Measurements from ENCODE around the gene GOLM1.

GOLM1 gene

GRCh38 chr9:86039991-86040860, 59.1 kb downstream of the GOLM1 start:
- no peaks in the 10 kb centered on the region for H3K36me3 ChIP-seq (replicated peaks; ENCODE audit: low read depth, low read length)

DNA sequence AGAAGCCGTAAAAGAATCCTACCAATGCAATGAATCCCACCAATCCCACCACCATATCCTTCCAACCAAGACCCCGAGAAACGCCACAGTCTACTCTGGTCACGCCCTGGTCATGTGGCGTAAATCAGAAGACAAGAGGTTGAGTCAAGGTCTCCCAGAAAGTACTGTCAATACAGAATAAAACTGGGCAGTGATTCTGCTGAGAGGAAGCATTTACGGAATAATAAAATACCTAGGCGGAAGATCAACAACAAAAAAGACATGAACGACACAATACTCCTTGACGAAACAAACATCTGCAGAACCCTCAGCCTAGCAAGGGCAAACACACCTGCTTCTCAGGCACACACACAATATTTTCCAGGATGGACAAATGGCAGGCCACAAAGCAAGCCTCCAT, 62.8 kb downstream of the GOLM1 start:
- no peaks in the 10 kb centered on the region for H3K27me3 ChIP-seq (ENCODE audit: low read depth, low read length)
- H3K4me3 ChIP-seq (ENCODE audit: low read length): no peak overlapping the region
- H3K79me2 ChIP-seq (ENCODE audit: low read length): no peaks in the 10 kb centered on the region
- no peaks in the 10 kb centered on the region for H3K9me3 ChIP-seq (ENCODE audit: insufficient read depth, low read length)
- H2AFZ ChIP-seq (ENCODE audit: low read depth, low read length): no peak overlapping the region
- no peaks in the 10 kb centered on the region for H3K4me1 ChIP-seq (ENCODE audit: low read length)
- H4K20me1 ChIP-seq (ENCODE audit: insufficient read depth, low read length): no peaks in the 10 kb centered on the region
- H3K27ac ChIP-seq (ENCODE audit: low read length): no peak overlapping the region
- TF ChIP-seq CTCF (IDR thresholded peaks at IDR 0.05; ENCODE audit: low read depth, low read length) (no peak), EZH2phosphoT487 (IDR thresholded peaks at IDR 0.05; ENCODE audit: low read depth) (no peak)
- no peak overlapping the region for H3K9ac ChIP-seq (ENCODE audit: low read length)
- H3K36me3 ChIP-seq (replicated peaks; ENCODE audit: low read depth, low read length): peaks cover 3% of the 10 kb centered on the region
- H3K4me2 ChIP-seq (ENCODE audit: low read length): no peak overlapping the region

More at GRCh38 chr9:86039991-86040860, 59.1 kb downstream of the GOLM1 start:
- no peak overlapping the region for H3K4me2 ChIP-seq (ENCODE audit: low read length)
- no peaks in the 10 kb centered on the region for H3K4me1 ChIP-seq (ENCODE audit: low read length)
- H3K9me3 ChIP-seq (ENCODE audit: insufficient read depth, low read length): no peaks in the 10 kb centered on the region
- no peak overlapping the region for H3K4me3 ChIP-seq (ENCODE audit: low read length)
- H3K79me2 ChIP-seq (ENCODE audit: low read length): no peaks in the 10 kb centered on the region
- no peak overlapping the region for H2AFZ ChIP-seq (ENCODE audit: low read depth, low read length)
- no peaks in the 10 kb centered on the region for H3K27me3 ChIP-seq (ENCODE audit: low read depth, low read length)
- H3K9ac ChIP-seq (ENCODE audit: low read length): no peak overlapping the region
- no peak overlapping the region for H3K27ac ChIP-seq (ENCODE audit: low read length)
- TF ChIP-seq EZH2phosphoT487 (IDR thresholded peaks at IDR 0.05; ENCODE audit: low read depth) (no peak), CTCF (IDR thresholded peaks at IDR 0.05; ENCODE audit: low read depth, low read length) (no peak)
- no peaks in the 10 kb centered on the region for H4K20me1 ChIP-seq (ENCODE audit: insufficient read depth, low read length)

GRCh38 chr9:86035827-86036440, 63.4 kb downstream of the GOLM1 start:
- H3K9ac ChIP-seq (ENCODE audit: low read length): no peak overlapping the region
- no peaks in the 10 kb centered on the region for H3K27me3 ChIP-seq (ENCODE audit: low read depth, low read length)
- H3K79me2 ChIP-seq (ENCODE audit: low read length): no peaks in the 10 kb centered on the region
- H3K27ac ChIP-seq (ENCODE audit: low read length): no peak overlapping the region
- no peak overlapping the region for H3K4me2 ChIP-seq (ENCODE audit: low read length)
- H2AFZ ChIP-seq (ENCODE audit: low read depth, low read length): no peak overlapping the region
- no peaks in the 10 kb centered on the region for H3K4me1 ChIP-seq (ENCODE audit: low read length)
- no peaks in the 10 kb centered on the region for H3K9me3 ChIP-seq (ENCODE audit: insufficient read depth, low read length)
- no peak for TF ChIP-seq CTCF (IDR thresholded peaks at IDR 0.05; ENCODE audit: low read depth, low read length)
- no peak for TF ChIP-seq EZH2phosphoT487 (IDR thresholded peaks at IDR 0.05; ENCODE audit: low read depth)
- no peaks in the 10 kb centered on the region for H4K20me1 ChIP-seq (ENCODE audit: insufficient read depth, low read length)
- H3K4me3 ChIP-seq (ENCODE audit: low read length): no peak overlapping the region
- H3K36me3 ChIP-seq (replicated peaks; ENCODE audit: low read depth, low read length): peaks cover 3% of the 10 kb centered on the region
